Sigmoid colon (tissue), 4 donors: Measurements from ENCODE around the gene AIG1.

Source experiments
- CTCF ChIP-seq, 4 experiments: fragments of 450-650 bp in 3 of 4; fragments of 200-600 bp in 1 of 4; IDR thresholded peaks; one replicate each; pipeline ENCODE4 v1.5.1; 2016 to 2019; ENCODE audit warnings: antibody characterized with exemption in 4 of 4, mild to moderate bottlenecking in 3 of 4, moderate library complexity in 2 of 4
- EP300 ChIP-seq, 4 donors: sonication (generic); formaldehyde crosslinking; IDR thresholded peaks; one replicate each; pipeline ENCODE4 v1.6.1; 2017; ENCODE audit warnings: antibody characterized with exemption in 4 of 4
- POLR2A ChIP-seq, 2 donors: fragments of 450-650 bp; IDR thresholded peaks; one replicate each; pipeline ENCODE4 v1.6.1; 2016; ENCODE audit warnings: antibody characterized with exemption in 2 of 2, mild to moderate bottlenecking in 2 of 2, moderate library complexity in 2 of 2
- POLR2AphosphoS5 ChIP-seq, 4 donors: sonication (generic); formaldehyde crosslinking; IDR thresholded peaks; one replicate each; pipeline ENCODE4 v1.6.1; 2017; ENCODE audit warnings: antibody characterized with exemption in 4 of 4

- TF ChIP-seq CTCF (IDR thresholded peaks at IDR 0.05) (no peak), EP300 (IDR thresholded peaks at IDR 0.05) (no peak), POLR2A (IDR thresholded peaks at IDR 0.05) (no peak), POLR2AphosphoS5 (IDR thresholded peaks at IDR 0.05) (no peak)
Observed at GRCh38 chr6:143185288-143185687, 124.6 kb downstream of the AIG1 start.
